ENCODE measurements around the gene HDAC4.

- TF ChIP-seq, protein P1, sequence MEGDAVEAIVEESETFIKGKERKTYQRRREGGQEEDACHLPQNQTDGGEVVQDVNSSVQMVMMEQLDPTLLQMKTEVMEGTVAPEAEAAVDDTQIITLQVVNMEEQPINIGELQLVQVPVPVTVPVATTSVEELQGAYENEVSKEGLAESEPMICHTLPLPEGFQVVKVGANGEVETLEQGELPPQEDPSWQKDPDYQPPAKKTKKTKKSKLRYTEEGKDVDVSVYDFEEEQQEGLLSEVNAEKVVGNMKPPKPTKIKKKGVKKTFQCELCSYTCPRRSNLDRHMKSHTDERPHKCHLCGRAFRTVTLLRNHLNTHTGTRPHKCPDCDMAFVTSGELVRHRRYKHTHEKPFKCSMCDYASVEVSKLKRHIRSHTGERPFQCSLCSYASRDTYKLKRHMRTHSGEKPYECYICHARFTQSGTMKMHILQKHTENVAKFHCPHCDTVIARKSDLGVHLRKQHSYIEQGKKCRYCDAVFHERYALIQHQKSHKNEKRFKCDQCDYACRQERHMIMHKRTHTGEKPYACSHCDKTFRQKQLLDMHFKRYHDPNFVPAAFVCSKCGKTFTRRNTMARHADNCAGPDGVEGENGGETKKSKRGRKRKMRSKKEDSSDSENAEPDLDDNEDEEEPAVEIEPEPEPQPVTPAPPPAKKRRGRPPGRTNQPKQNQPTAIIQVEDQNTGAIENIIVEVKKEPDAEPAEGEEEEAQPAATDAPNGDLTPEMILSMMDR (IDR thresholded peaks at IDR 0.05): no peak
- TF ChIP-seq ZFX (IDR thresholded peaks at IDR 0.05; ENCODE audit: borderline replicate concordance): no peak
Measured at GRCh38 chr2:239224955-239225354, 175.9 kb downstream of the HDAC4 start.

All from 22Rv1 (cell line).